IPS DF 19.7 (cell line): Measurements from ENCODE around the gene PARD3.
"Not testable (repeated sequence)": the region's sequence is repeated elsewhere in the genome, so short reads cannot be mapped to it uniquely, and the experiment has no call there.

Experiments used
- DNase-seq: peaks from one replicate; pipeline ENCODE4 v3.0.0-alpha.2; 2013; ENCODE audit warnings: low read depth, low spot score

PARD3 gene

DNA sequence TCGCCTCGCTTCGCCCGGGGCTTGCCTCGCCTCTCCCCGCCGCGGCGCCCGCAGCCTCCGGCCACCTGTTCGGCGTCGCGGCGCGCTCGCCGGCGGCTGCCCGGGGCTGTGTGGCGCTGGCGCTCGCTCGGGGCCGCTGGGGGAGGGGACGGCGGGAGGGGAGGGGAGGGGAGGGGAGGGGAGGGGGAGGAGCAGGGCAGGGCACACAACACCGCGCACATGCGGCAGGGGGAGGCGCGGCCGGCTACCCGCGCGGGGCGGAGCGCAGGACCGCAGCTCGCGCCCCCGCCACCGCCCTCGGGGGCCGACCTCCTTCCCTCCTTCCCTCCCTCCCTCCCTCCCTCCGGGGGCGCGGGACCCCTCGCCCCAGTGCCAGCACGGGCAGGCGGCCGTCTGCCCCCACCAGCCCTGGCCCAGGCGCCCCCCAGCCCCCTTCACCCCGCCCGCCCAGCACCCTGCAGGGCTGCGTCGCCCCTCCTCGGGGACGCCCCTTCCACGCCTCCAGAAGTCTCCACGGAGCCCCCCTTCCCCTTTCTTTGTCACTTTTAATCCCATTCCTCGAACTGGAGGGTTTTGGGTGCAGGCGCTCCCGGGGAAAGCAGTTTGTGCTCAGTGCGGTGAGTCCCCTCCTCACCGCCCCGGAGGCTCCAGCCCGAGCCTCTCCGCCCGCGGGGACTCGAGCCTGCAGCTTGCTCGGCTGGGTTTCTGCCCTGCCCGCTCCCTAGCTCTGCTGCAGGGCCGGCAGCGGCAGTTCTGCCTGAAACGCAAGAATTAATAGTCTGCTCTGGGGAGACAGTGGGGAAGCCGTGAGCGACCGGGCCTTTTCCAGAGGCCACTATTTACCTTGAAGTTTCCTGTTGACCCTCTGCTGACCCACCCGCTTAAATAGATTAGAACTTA, at the start of gene PARD3:
TSS of gene PARD3 (minus strand) at position 112 of the 900 bp plus-strand sequence. CDS start 301 bp downstream, outside the sequence.
- DNase-seq: no peak

- no peak for DNase-seq
Observed at GRCh38 chr10:34864149-34865067, 49.3 kb upstream of the PARD3 start.

DNA sequence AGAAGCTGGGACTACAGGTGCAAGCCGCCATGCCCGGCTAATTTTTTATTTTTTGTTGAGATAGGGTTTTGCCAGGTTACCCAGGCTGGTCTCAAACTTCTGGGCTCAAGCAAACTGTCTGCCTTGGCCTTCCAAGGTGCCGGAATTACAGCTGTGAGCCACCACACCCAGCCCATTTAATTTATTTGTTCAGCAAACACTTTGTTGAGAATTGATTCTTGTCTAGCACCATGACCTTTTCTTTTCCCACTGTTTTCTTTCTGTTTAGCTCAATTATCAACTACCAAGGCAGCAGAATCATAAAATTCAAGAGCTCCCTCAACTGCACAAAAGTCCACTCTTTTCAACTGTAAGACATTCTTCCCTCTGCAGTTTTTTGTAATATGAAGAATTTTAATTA, 47.8 kb upstream of the PARD3 start:
- no peak for DNase-seq

DNA sequence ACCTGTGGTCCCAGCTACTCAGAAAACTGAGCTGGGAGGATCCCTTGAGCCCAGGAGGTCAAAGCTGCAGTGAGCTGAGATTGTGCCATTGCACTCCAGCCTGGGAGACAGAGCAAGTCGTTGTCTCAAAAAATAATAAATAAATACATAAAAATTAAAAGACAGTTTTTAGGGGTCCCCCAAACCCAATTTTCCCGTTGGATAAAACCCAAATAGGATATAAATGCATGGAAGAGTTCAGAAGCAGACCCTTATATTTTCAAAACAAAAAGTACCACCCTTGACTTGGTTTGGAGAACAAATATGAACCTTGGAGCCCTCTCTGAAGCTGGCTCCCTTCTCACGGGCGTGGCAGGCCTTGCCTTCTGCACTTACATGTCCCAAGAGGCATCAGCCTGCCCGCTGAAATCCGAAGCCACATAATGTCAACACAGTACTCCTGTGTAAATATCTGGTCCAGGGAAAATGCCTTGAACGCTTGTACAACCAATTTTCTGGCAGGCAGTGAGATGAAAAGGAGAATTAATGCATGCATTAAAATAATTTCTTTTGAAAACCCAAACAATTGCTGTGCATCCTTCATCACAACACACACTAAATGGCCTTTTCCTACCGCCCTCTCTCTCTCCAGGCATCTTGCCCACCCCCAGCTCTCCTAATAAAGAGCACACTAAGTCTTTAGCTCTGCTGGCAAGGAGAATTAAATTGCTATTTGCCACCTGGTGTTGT, 46.4 kb upstream of the PARD3 start:
- no peak for DNase-seq

DNA sequence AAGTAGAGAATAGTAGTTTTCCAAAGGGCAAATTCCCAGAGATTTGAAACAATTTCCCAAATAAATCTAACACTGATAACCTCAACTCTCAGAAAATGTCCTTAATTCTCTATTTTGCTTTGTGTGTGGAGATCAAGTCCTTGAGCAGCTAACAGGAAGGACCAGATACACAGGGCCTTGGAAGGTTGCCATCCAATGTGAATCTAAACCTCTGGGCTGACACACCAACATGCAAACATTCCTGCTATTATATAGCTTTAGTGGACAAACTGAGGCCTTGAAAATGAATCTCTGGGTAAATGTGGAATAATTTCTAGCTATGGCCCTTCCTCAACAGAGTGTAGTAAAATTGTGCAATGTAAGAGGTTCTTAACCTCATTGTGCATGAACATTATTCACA, 44.1 kb upstream of the PARD3 start:
- no peak for DNase-seq

- no peak for DNase-seq
Observed at GRCh38 chr10:34858003-34858402, 42.9 kb upstream of the PARD3 start.

DNA sequence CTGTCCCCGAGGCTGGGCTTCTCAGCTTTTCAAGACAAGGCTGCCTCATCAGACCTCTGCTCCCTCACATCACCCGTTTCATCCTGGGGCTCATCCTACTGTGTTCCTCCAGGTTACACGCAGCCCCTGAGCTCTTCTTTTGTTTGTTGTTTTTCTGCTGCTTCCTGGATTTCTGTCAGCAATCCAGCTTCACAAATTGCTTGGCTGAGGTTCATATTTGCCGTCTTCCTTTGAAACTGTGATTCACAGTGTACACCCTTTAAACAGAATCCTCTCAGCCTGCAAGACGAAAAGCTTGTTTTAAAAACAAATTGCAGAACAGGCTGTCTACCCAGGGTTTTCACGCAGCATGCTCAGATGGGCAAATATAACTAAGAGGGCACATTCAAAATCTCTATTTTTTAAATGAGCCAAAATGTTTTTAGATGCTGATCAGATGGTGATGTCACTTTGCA, 39.1 kb upstream of the PARD3 start:
- no peak for DNase-seq

DNA sequence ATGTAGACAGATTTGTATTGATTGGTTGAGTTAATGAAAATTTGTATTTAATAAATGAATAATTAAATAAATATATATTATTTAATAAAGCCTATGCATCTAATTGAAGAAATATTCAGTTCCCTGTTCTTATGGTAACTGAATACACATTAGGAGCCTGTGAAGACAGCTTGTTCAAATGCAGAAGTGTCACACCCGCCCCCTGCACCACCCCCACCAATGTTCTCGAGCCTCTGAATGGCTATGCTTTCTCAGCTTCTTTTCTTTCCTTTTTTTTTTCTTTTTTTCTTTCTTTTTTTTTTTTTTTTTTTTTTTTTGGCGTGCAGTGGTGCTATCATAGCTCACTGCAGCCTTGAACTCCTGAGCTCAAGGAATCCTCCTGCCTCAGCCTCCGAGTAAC, 38.3 kb upstream of the PARD3 start:
- no peak for DNase-seq

DNA sequence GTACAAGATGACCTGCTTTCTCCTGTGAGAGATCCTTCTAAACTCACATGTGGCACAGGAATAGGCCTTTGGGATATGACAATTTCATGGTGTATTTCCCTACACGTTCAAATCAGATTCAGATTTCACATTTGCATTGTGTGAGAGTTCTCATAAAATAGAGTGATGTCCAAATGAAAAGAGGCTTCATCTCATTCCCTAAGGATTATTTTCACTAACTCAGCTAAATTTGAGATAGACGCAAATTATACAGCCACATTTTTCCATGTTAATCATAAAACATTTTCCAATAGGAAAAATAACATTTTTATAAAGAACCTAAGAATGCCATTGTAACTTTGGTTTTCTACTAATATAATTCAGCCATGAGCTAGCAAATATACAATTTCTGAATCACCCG, 35.5 kb upstream of the PARD3 start:
- no peak for DNase-seq

- DNase-seq: no peak
Observed at GRCh38 chr10:34850036-34850435, 34.9 kb upstream of the PARD3 start.

GRCh38 chr10:34845070-34845469, 30.0 kb upstream of the PARD3 start:
- DNase-seq: no peak

- no peak for DNase-seq
Observed at GRCh38 chr10:34844448-34844847, 29.4 kb upstream of the PARD3 start.

- not testable (repeated sequence) for DNase-seq
Observed at GRCh38 chr10:34843470-34843869, 28.4 kb upstream of the PARD3 start.

DNA sequence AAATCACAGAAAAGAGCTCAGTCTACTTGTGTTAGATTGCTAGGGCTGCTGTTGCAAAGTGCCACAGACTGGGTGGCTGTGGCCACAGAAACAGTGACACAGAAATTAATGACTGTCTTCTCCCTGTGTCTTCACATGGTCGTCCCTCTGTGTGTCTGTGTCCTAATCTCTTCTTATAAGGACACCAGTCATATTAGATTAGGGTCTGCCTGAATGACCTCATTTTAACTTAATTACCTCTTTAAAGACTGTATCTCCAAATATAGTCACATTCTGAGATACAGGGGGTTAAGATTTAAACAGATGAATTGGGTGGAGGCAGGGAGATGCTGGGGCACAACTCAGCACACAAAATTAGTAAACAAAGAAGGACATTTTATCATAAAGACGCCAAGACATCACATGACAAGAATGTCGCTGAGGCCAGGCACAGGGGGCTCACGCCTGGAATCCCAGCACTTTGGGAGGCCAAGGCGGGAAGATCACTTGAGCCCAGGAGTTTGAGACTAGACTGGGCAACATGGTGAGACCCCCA, 23.3 kb upstream of the PARD3 start:
- DNase-seq: no peak

DNA sequence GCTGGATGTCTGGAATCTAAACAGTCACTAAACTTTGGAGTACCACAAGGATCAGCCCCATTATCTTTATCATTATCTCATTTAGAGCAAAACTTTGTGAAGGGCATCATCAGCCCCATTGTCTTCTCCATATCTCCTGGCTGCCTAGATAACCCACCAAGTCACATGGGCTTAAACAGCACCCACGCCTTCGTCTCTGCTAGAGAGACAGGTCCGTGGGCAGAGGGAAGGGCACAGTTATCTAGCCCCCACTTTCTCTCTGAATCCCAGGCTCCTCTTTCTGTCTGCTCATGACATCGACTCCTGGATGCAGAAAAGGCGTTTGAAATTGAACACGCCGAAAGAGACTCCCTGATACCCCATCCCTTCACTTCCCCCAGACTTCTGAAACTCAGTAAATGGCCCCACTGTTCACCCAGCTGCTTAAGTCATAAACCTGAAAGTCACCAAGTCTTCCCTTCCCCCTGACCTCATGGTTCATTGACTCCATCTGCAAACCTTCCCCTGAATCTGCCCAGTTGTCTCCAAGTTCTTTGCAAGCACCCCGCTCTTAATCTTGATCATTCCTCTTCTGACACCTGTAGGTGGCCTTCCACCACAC, 20.9 kb upstream of the PARD3 start:
- DNase-seq: no peak

- no peak for DNase-seq
Observed at GRCh38 chr10:34834274-34834673, 19.2 kb upstream of the PARD3 start.

- no peak for DNase-seq
Observed at GRCh38 chr10:34830217-34830822, 15.2 kb upstream of the PARD3 start.

DNA sequence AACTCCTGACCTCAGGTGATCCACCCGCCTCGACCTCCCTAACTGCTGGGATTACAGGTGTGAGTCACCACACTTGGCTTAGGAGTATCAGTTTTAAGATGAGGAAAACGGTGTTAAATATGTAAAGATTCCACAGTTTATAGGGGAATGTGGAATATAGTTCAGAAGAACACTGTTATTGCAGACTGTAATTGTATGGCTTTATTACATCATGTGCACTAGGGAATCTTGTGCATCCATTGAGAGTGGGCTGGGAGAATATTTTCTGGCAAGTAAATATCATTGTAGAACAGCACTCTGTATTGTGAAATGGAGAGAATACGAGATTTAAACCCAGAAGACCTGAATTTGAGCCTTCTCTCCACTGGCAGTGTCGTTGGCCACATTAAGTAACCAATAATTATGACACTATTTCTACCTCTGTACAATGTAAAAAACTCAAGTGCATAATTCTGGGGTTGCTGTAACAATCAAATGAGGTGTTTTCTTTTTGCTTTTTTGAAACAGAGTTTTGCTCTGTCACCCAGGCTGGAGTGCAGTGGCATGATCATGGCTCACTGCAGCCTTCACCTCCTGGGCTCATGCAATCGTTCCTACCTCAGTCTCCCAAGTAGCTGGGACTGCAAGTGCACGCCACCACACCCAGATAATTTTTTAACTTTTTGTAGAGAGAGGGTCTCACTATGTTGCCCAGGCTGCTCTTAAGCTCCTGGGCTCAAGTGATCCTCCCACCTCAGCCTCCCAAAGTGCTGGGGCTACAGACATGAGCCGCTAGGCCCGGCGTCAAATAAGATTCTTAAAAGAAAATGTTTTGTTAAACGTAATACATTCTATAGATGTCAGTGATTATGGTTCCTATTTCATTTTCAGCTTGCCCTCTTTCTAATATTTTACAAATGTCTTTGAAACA, 12.0 kb upstream of the PARD3 start:
- no peak for DNase-seq

DNA sequence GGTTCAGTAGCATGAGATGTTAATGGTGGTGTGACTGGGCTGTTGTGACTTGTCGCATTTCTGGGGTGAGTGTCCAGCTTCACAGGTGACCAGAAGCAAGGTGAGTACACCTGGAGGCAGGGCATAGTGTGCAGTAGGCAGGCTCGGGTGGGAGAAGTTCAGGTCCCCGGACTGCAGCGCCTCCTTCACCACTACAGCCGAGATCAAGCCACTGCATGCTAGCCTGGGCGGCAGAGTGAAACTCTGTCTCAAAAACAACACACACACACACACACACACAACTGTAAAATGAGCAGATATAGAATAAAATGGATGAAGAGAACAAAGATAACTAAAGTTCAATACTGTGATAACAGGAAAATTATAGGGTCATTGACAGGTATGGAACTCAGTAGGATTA, 11.1 kb upstream of the PARD3 start:
- no peak for DNase-seq

GRCh38 chr10:34825414-34825813, 10.3 kb upstream of the PARD3 start:
- DNase-seq: no peak
